ENCODE results near the gene RYR1. TPM values are rescaled to one million over a fixed set of nuclear protein-coding genes. Genes with fewer than 3 reads are reported as not detected.

The RYR1 gene
- total and polyA plus RNA-seq, 2 of the 13 experiments (the other 11 are each of a cell fraction or from before 2014, with no cell fraction given), result 0.03 TPM; not detected in 1

DNA sequence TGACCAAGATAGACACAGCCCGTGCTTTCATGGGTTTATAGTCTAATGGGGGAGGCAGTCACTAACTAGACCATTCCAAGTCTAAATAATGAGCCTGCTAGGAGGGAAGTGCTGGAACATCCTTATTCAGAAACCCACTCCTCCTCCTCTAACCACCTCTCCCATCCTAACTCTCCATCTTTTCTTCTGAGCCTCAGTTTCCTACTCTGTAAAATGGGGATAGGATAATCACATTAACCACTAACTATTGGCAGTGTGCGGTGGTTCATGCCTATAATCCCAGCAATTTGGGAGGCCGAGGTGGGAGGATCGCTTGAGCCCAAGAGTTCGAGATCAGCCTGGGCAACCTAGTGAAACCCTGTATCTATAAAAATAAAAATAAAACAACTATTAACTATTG, 115.6 kb downstream of the RYR1 start:
- ChIA-PET POLR2A (no interaction called here), CTCF (ENCODE audit: low intra/inter-chr PET ratio, low total read pairs) (no interaction called here)
- Histone ChIP-seq H3K4me2 (ENCODE audit: low read depth, low read length) (no peak overlapping the region), H3K27me3 (ENCODE audit: control insufficient read depth in 1 of 2, insufficient read depth in 2 of 2, low read length in 2 of 2) (peaks cover 0 to 7% of the 10 kb centered on the region in 2 experiments; a peak in 2 of 5 replicates), H3K9ac (ENCODE audit: insufficient read depth, low read depth, low read length) (no peak overlapping the region), H3K4me1 (ENCODE audit: insufficient read depth, low read length) (peaks cover 10% of the 10 kb centered on the region), H3K36me3 (replicated peaks in 1 of 2; ENCODE audit: control insufficient read depth in 1 of 2, insufficient read depth in 2 of 2, low read length in 2 of 2) (no peaks in the 10 kb centered on the region), H3K9me3 (ENCODE audit: low read length) (no peaks in the 10 kb centered on the region), H4K20me1 (ENCODE audit: insufficient read depth, low read length) (no peaks in the 10 kb centered on the region), H3K4me3 (replicated peaks in 1 of 3; ENCODE audit: insufficient read depth in 1 of 3, low read depth in 2 of 3, low read length in 3 of 3) (no peak overlapping the region), H2AFZ (ENCODE audit: low read length) (no peak overlapping the region), H3K79me2 (ENCODE audit: insufficient read depth, low read length) (no peaks in the 10 kb centered on the region), H3K27ac (ENCODE audit: extremely low read length, insufficient read depth, low read length) (no peak overlapping the region)
- DNase-seq (ENCODE audit: low spot score) (no peak), ATAC-seq (no peak), FAIRE-seq (no peak)
- no TSS peak for BruUV-seq (replicated peaks)
- WGBS (ENCODE audit: low lambda C conversion rate), result 38% methylated on average over 5 of the region's 5 CpGs
- intact Hi-C loops (cut with micrococcal nuclease; ENCODE audit: unreplicated experiment), result no loop called here
- TF ChIP-seq, protein P1, sequence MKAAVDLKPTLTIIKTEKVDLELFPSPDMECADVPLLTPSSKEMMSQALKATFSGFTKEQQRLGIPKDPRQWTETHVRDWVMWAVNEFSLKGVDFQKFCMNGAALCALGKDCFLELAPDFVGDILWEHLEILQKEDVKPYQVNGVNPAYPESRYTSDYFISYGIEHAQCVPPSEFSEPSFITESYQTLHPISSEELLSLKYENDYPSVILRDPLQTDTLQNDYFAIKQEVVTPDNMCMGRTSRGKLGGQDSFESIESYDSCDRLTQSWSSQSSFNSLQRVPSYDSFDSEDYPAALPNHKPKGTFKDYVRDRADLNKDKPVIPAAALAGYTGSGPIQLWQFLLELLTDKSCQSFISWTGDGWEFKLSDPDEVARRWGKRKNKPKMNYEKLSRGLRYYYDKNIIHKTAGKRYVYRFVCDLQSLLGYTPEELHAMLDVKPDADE (CRISPR knock-in tag; IDR thresholded peaks at IDR 0.05), result no peak
- peak; percentile 44; the same call in 1 of the 2 replicates for TF ChIP-seq ZNF629 (CRISPR knock-in tag; conservative IDR thresholded peaks at IDR 0.05)
- no peak for TF ChIP-seq ZNF496 (CRISPR knock-in tag; IDR thresholded peaks at IDR 0.05; ENCODE audit: insufficient replicate concordance)
- TF ChIP-seq, protein P2, sequence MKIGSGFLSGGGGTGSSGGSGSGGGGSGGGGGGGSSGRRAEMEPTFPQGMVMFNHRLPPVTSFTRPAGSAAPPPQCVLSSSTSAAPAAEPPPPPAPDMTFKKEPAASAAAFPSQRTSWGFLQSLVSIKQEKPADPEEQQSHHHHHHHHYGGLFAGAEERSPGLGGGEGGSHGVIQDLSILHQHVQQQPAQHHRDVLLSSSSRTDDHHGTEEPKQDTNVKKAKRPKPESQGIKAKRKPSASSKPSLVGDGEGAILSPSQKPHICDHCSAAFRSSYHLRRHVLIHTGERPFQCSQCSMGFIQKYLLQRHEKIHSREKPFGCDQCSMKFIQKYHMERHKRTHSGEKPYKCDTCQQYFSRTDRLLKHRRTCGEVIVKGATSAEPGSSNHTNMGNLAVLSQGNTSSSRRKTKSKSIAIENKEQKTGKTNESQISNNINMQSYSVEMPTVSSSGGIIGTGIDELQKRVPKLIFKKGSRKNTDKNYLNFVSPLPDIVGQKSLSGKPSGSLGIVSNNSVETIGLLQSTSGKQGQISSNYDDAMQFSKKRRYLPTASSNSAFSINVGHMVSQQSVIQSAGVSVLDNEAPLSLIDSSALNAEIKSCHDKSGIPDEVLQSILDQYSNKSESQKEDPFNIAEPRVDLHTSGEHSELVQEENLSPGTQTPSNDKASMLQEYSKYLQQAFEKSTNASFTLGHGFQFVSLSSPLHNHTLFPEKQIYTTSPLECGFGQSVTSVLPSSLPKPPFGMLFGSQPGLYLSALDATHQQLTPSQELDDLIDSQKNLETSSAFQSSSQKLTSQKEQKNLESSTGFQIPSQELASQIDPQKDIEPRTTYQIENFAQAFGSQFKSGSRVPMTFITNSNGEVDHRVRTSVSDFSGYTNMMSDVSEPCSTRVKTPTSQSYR (CRISPR knock-in tag; IDR thresholded peaks at IDR 0.05; ENCODE audit: borderline replicate concordance), result no peak
- TF ChIP-seq, protein P3, sequence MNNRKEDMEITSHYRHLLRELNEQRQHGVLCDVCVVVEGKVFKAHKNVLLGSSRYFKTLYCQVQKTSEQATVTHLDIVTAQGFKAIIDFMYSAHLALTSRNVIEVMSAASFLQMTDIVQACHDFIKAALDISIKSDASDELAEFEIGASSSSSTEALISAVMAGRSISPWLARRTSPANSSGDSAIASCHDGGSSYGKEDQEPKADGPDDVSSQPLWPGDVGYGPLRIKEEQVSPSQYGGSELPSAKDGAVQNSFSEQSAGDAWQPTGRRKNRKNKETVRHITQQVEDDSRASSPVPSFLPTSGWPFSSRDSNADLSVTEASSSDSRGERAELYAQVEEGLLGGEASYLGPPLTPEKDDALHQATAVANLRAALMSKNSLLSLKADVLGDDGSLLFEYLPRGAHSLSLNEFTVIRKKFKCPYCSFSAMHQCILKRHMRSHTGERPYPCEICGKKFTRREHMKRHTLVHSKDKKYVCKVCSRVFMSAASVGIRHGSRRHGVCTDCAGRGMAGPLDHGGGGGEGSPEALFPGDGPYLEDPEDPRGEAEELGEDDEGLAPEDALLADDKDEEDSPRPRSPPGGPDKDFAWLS (CRISPR knock-in tag; IDR thresholded peaks at IDR 0.05; ENCODE audit: borderline replicate concordance), result no peak
- TF ChIP-seq, protein P4, sequence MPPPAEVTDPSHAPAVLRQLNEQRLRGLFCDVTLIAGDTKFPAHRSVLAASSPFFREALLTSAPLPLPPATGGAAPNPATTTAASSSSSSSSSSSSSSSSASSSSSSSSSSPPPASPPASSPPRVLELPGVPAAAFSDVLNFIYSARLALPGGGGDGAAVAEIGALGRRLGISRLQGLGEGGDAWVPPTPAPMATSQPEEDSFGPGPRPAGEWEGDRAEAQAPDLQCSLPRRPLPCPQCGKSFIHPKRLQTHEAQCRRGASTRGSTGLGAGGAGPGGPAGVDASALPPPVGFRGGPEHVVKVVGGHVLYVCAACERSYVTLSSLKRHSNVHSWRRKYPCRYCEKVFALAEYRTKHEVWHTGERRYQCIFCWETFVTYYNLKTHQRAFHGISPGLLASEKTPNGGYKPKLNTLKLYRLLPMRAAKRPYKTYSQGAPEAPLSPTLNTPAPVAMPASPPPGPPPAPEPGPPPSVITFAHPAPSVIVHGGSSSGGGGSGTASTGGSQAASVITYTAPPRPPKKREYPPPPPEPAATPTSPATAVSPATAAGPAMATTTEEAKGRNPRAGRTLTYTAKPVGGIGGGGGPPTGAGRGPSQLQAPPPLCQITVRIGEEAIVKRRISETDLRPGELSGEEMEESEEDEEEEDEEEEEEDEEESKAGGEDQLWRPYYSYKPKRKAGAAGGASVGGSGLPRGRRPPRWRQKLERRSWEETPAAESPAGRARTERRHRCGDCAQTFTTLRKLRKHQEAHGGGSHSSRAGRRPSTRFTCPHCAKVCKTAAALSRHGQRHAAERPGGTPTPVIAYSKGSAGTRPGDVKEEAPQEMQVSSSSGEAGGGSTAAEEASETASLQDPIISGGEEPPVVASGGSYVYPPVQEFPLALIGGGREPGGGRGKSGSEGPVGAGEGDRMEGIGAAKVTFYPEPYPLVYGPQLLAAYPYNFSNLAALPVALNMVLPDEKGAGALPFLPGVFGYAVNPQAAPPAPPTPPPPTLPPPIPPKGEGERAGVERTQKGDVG (CRISPR knock-in tag; IDR thresholded peaks at IDR 0.05; ENCODE audit: borderline replicate concordance), result no peak
- TF ChIP-seq ZNF549 (CRISPR knock-in tag; IDR thresholded peaks at IDR 0.05), result no peak
- in situ Hi-C loops (cut with HindIII; ENCODE audit: extremely low pct_ligation_motif_present, low pct_unique_long_range_greater_than_20kb), result loop anchor here (10.0 kb wide), 1 partner anchor 86 kb away; no protein-coding TSS in a partner anchor
